ENCODE measurements around the gene CELF4. TPM values are rescaled to one million over a fixed set of nuclear protein-coding genes. Genes with fewer than 3 reads are reported as not detected.
A peak's percentile ranks its signal among the peaks of the same experiment; 100 is the strongest.

The CELF4 gene
- total RNA-seq, 1 experiment from 2014 or later: not detected

DNA sequence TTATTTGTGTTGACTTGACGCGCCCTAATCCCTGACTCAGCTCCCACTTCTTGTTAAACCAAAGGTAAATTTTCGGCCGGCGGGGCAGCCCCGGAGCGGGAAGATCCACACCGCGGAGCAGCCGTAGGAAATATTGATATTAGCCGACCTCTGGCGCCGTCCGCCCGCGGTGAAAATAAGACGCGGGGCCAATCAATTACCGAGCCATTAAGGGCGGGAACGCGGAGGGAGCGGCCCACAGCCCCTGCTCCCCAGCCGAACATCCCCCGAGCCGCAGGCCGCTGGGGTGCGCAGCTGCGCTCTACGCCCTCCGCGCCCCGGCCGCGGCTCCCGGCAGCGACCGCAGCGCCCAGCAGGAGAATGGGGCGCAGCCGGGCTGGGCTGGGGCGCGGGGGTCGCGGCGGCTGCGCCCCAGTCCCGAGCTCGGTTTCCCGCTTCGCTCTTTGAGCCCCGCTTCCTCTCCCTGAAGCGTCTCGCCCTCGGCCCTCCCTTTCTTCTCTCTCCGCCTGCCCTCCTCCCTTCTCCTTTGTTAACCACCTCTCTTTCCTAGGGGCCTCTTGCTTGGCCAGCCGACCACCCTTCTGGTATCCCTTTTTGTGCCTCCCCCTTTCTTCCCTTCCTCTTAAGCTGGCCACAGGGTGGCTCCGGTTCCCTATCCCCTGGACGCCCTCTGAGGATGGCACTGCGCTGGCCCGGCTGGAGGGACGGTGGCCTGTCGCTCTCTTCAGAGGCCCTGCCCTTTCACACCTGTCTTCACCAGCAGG lies 40.9 kb downstream of the CELF4 start:
- no peak for DNase-seq (ENCODE audit: low read depth)

DNA sequence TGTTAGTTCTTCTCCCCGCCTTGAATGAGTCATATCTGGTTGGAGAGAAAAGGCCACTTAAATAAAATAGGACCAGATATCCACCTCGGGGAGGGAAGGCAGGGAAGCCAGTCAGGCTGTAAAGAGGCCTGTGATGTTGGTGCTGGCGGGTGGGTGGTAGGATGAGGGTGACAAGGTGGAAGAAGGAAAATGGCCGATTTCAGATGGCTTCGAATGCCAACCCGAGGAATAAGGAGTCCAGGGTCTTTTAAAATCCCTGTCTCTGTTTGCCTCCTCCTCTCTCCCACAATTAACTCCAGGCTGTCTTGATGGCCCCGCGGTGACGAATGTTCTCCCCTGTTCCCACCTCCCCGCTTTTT lies 41.5 kb downstream of the CELF4 start:
- no peak for DNase-seq (ENCODE audit: low read depth)

DNA sequence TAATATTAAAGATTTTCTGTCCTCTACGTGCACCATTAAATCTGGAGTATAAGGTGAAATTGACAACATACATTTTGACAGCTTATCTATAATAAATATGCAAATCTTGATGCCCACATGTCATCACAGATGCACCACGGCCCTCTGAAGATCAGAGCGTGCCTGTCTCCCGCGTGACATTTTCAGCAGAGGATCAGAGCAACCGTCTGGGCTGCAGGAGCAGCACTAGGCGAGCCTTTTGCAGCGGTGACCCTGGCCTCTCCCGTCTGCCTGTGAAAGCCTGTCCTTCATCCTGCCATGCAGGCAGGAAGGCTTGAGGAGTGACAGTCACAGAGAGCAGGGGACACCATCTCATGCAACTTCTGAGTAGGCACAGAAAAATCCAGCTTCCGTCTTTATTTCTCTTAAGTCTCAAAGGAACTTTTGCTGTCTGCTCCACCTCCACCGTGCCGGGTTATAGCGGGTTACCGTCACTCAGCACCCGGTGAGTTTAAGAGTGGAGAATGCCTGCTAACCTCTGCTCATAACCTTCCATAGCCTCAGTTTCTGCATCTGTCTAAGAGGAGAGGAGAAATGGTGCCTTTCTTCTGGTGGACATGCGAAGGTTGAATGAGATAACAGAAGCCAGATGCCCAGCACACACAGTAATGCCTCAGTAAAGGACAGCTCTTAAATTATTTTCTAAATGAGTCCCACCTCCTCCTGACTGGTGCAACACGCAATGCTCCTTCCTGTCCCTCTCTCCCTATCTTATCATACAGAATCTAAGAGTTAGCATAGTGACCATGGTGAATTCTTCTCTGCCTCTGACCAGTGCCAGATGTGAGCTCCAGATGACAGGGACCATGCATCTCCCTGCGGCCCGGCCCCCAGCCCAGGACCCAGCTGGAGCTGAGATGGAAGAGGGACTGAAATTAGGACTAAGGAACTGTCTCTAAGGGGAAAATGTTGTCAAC lies 43.8 kb downstream of the CELF4 start:
- DNase-seq (ENCODE audit: low read depth): no peak

DNA sequence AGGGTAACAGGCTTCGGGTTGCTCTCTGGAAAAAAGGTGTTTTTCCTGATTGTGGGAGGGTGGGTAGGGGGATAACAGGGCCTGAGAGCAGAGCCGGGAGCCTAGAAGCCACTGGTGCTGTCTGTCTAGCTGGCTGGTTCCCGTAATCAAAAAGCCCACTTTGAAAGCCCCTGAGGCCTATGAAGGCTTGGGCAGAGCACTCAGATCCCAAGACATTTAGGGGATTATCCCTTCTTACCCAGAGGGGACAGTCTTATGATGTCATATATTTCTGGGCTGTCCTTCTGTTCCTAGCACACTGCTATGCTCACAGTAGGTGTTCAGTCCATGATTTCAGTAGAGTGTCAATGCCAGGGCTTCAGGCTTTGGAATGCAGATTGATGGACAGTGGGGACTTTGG lies 45.1 kb downstream of the CELF4 start:
- no peak for DNase-seq (ENCODE audit: low read depth)

DNA sequence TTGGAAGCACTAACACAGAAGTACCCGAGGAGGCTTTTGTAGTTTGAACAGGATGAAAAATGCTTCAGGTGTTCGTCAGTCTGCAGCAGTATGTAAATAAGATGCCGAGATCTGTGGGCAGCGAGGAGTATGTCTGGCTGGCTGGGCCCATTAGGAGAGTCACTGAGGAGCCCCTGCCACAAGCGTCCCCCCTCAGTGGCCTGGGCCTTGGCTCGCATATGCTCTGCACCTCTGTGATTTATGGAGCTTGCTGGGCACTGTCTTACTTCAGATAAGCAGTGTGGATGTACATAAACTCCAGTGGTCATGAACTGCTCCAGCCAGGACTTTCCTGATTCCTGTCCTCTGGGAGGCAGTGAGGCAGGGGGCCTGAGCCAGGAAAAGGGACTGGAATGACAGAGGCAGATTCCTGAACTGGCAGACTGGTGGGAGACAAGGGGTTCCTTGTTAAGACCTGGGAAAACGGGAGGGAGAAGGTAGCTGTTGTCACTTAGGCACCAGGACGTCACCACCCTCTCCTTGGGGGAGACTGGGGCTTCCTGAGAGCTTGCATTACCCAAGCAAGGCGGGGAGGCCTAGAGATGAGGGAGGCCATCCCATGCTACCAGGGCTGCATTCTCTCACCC lies 46.0 kb downstream of the CELF4 start:
- no peak for DNase-seq (ENCODE audit: low read depth)

DNA sequence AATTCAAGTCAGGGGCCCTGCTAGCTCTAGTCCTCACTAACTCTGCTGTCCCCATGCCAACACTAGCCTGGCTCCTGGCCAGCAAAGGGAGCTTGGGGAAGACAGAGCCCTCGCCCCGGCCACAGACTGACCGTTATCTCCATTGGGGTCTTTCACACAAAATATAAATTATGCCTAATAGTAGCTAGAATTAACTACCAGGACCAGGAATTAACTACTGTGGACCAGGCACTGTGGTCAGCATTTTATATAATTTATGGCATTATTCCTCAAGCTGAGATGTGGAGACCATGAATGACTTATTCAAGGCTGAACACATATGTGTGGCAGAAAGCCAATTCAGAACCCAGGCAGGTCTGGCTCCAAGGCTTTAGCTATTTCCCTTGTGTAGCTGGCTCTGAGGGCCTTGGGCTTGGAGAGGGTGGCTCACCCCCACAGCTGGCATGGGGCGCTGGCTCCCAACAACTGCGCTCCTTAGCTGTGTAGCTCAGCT lies 49.2 kb downstream of the CELF4 start:
- DNase-seq (ENCODE audit: low read depth): no peak

DNA sequence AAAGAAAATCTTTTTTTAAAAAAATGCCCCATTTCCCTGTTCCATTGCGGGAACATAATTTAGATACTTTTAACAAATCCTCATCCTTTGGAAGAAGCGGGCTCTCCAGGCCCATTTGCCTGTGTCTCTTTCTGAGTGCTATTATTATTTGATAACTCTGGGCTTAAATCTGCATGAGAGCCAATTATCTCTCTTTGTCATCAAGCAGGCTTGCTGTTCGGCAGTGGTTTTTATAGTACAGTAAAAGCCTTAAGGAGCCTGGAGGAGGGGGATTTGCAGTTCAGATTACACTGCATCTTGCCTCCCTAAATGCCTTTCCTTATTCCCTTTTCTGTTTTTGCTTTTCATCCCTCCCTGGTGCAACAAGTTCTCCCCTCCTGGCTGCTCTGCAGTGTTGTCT lies 50.6 kb downstream of the CELF4 start:
- no peak for DNase-seq (ENCODE audit: low read depth)

DNA sequence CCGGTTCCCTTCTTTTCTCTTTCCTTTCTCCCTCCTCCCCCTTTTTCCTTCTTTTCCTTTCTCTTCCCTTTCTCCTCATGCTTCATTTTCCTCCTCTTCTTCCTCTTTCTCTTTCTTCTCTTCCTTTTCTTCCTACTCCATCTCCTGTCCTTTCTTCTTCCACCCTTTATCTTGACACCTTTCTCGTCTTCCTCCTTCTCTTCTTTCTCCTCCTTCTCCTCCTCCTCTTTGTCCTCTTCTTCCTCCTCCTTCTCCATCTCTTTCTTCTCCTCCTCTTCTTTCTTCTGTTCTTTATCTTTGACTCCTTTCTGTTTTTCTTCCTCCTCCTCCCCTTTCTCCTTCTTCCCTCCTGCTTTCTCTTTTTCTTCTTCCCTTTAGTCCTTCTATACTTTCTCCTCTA lies 53.2 kb downstream of the CELF4 start:
- no peak for DNase-seq (ENCODE audit: low read depth)

DNA sequence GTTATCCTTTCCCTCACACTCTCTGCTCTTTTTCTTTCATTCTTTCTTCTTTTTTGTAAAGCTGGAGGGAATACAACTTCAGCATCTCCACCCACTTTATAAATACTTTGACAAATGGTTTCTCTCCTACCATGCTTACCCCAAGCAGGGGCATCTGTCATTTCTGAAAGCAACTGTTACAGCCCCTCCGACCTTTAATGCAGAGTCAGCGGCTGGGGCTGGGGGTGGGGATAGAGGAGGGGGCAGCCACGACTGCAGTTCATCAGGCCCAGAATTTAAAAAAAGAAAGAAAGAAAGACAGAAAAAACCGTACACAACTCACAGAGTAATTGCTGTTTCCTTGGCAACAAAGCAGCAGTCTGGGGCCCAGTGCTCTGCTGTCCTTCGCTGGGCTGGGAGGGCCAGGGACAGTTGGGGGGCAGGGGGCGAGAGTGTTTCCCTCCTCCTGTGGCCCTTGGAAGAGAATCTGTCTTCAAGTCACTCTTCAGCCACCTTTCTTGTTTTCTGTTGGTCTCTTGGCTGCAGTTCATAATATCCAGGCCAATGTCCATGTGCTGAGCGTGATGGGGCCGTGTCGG lies 53.8 kb downstream of the CELF4 start:
- no peak for DNase-seq (ENCODE audit: low read depth)

DNA sequence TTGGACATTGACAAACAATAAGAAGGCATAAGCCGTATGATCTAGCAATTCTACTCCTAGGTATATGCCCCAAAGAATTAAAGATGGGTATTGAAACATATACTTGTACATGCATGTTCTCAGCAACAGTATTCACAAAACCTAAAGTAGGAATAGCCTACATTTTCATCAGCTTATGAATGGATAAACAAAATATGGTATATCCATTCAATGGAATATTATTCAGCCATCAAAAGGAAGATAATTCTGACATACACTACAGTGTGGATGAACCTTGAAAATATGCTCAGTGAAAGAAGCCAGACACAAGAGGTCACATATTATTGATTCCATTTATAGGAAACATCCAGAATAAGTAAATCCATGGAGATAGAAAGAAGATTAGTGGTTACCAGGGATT lies 56.0 kb downstream of the CELF4 start:
- no peak for DNase-seq (ENCODE audit: low read depth)

DNA sequence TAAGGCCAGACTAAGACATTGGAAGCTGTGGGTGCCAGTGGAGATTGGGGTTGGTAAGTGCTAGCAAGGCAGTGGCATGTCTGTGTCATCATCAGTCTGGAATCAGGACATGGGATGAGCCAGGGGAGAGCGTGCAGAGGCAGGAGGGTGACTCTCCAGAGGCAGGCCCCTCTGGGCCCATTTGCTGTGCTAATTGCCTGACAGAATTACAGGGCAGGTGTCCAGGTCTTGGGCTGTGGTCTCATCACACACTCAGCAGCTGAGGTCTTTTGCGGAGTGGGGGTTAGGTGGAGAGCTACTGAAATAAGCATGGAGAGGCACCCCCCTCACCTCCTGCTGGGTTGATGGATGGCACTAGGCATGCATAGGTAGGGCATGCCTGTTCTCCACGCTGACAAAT lies 57.4 kb downstream of the CELF4 start:
- no peak for DNase-seq (ENCODE audit: low read depth)

DNA sequence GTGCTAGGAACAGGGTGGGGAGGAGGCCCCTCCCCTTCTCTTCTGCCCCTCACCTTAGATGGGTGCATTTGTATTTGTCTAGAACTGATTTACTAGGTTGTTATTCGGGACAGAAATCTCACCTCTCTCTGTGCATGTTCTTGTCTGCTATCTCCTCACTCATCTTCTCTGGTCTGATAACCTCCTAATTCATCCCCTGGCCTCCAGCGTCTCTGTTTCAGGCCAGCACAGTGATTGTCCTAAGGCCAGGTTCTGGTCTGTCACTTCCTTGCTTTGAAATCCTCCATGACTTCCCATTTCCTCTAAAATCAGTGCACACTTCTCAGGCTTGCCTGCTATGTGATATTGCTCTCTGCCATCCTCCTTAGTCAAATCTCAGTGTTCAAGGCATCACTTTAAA lies 58.4 kb downstream of the CELF4 start:
- no peak for DNase-seq (ENCODE audit: low read depth)

DNA sequence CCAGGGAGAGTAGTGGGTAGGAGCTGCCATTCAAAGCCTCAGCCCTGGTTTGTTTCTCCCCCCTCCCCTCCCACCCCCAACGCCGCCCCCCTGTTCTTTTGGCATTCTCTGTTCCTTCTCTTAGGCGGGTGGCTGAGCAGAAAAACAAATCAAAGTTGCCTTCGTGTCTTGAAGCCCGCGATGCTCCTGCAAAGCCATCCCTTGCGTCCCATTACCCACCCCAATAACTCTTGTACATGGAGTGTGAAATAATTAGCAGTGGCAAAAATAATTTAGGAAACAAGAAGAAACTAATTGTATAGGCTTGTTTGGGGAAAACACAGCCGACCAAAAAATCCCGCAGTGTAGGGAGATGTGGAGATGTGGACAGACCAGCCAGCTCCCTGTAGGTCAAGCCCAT lies 59.6 kb downstream of the CELF4 start:
- no peak for DNase-seq (ENCODE audit: low read depth)

DNA sequence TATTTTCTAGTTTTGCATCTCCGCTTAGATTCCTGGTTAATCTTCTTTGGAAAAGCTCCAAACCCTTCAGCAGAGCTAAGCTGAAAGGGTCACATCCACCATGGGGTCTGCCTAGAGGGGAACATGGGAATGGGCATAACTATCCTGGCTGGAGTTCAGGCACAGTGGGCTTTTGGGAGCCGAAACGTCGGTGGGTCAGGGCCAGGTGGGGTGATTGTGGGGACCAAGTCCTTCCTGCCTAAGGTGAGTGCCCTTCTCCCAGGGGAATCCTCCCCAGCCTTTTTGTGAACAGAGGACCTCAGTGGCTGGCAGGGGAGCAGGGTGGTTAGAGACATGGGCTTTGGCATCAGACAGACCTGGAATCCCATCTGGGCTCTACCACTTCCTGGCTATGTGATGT lies 60.3 kb downstream of the CELF4 start:
- DNase-seq (ENCODE audit: low read depth): no peak

DNA sequence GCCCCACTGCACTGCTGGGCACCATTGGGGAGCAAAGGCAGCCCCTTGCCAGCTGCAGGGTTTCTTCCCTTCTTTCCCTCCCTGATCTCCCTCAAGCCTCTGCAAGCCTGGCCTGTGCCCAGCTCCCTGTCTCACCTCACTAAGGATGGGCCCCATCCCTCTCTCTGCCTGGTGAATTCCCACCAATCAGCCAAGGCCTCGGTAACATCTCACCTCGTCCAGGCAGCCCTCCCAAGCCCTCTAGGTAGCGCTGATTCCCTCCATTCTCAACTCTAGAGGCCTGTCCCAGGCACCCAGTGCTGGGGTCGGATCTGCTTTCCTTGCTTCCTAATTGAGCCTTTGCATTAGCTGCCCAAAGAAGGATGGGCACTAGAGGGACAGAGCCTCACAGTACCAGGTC lies 63.0 kb downstream of the CELF4 start:
- no peak for DNase-seq (ENCODE audit: low read depth)

DNA sequence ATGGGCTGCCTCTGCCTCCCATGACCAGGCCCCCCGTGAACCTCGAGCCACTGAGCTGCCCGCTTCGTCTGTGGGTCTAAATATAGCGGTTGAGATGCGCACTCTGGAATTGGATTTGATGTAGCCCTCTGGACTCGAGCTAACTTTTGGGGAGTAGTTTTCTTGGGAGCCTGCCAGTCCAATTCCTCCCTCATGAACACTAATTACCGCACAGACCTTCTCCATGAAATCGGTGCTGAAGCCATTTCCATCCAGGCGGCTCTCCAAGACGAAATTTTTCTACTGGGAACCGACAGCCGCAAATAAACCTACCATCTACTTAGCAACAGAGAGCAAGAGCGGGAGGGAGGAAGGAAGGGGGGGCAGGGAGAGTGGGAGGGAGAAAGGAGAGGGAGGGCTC lies 63.6 kb downstream of the CELF4 start:
- no peak for DNase-seq (ENCODE audit: low read depth)

DNA sequence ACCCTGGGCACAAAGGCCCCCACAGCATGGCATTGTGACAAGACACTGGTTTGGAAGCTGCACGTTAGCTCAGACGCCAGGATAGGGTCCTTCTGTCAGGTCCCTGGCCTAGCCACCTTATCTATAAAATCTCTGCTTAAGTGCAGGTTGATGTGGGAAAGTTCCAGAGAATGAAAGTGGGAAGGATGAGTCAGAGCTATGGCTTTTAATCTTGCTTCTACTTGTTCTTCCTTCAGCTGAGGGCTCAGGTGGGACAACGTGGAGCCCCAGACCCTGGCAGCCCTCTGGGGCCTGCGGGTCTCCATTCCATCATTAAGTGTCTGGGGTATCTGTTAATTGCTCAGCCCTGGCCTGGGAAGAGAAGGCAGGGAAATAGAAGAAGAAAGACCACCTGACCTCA lies 64.5 kb downstream of the CELF4 start:
- peak; percentile 7 for DNase-seq (ENCODE audit: low read depth)

DNA sequence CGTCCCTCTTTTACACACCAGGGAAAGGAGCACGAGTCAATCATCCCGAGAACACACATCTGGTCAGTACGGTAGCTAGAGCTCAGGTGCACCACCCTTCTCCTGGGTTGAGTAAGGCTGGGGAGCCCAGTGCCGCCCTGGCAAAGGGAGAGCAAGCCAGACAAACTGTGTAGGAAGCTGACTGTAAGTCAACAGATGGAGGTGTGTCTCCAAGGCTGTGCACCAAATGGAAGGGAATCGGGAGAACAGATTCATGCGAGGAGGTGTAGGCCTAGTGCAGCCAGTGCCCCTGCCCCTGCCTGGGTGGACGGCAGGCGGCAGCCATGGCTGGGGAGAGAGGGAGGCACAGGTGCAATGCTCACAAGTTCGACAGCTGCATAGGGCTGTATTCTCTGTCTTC lies 65.7 kb downstream of the CELF4 start:
- no peak for DNase-seq (ENCODE audit: low read depth)

DNA sequence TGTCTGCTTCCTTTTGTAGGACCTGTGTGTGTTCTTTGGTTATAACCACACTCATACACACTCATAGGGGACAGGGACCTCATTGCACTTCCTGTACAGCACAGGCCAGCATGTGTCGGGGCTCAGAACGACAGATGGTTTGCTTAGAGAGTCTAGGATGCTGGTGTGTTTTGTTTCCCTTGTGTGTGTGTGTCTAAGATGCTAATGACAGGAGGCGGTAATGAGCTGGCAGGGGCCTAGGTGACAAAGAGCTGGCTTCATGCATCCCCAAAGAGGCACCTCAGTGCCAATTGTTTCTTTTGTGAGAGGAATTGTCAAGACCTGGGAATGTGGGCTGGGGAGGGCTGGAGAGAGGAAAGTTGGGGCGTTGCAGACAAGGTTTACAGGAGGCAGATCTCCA lies 66.6 kb downstream of the CELF4 start:
- no peak for DNase-seq (ENCODE audit: low read depth)

DNA sequence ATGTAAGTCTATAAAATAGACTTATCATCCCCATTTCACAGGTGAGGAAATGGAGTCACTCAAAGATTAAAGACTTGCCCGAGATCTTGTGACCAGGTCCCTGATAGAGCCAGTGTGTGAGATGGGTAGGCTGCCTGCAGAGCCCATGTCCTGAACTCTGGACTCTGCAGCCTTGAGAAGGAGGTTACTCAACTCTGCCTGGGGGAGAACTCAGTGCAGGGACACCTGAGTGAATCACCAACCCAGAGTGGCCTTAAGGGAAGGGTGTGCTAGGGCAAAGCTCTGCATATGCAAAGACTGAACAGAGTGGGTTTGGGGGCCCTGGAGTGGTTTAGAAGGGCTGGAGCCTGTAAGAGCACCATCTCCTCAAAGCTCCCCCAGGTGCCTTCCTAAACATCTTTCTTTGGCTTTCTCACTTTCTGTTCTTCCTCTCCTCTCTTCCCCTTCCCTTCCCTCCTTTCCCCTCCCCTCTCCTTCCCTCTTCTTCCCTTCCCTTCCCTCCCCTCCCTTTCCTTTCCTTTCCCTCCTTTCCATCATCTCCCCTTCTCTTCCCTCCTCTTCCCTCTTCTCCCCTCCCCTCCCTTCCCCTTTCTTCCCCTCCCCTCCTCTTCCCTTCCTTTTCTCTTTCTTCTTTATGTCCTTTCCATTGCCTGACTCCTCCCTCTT lies 67.6 kb downstream of the CELF4 start:
- DNase-seq (ENCODE audit: low read depth): no peak

DNA sequence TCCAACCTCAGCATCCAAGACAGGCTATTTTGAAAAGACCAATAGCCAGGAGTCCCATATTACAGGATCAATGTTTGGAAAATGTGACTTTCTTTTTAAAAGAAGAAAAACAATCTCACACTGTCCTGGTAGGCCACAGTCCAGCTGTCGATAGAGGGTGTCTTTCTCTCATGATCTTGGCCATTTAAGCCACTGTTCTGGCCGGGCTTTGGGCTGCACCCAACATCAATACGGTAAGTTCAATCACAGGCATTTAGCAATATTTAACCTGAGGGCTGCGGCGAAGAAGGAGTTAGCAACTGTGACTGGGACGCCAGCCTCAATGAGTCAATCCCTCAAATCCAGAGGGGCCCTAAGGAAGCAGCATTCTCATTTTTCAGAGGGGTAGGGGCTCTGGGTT lies 69.0 kb downstream of the CELF4 start:
- no peak for DNase-seq (ENCODE audit: low read depth)

DNA sequence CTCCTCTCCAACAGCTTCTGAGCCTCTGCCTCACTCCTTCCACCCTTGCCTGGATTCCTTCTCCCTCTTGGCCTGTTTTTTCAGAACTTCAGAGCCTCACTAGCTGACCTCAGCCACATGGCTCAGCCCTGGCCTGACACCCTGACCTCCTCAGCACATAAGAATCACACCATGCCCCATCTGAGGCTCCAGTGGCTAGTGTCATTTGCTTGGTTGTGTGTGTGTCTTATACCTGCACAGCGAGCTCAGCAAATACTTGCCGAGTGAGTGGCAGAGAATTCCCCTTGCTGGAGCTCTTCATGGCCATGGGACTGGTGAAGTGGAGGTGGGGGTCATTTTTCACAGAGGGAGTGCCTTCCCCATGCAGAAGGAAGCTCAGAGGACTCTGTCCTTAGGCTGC lies 70.2 kb downstream of the CELF4 start:
- DNase-seq (ENCODE audit: low read depth): no peak
